NOMO-1 (cell line): Measurements from ENCODE around the gene MEIOSIN.

Experiments
- DNase-seq, 2 experiments: peaks; one replicate each; lab custom pipeline; 2025; ENCODE audit not compliant: unreplicated experiment in 2 of 2; lab: John Stamatoyannopoulos, UW

Gene MEIOSIN

DNA sequence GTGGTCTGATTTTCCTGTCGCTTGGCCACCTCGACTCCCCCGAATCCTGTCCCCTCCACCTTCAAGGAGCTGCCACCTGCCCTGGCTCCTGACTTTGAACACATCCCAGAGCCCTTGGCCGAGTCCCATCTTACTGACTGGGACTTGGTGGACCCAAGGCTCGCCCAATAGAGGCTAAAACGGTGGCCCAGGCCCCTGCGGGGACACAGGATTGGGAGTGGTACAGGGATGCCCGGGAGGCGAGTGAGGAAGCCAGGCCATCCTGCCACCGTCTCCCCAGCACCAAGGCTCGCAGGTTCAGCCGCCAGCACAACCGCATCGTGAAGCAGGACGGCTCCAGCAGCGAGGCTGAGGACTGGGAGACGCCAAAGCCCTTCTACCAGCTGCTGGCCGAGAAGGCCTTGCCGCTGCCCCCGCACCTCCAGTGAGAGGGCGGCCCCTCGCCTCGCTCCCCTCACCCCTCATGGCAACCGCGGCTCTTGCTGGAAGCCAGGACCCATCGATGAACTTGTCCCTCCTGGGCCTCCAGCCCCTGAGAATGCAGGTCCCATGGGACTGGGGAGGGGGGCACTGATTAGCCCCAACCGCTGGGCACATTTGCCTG, 30.6 kb downstream of the MEIOSIN start:
- no peak for DNase-seq

DNA sequence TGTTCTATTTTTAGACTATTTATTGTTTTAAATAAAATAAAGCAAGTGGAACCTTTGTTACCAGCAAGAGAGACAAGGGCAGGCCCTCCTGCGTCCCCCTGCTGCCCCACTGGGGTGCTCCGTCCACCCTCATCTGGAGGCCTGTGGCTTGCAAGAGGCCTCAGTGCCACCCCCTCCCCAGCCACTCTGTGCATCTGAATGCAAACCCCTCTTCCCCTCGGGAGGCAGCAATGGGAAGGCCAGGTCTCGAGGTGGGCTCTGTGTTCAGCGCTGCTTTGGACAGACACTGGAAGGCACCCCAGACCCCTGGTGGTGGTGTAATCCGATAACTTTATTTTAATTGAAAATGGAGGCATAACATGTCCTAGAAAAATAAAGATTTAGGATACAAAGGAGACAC, 31.2 kb downstream of the MEIOSIN start:
- DNase-seq = no peak

DNA sequence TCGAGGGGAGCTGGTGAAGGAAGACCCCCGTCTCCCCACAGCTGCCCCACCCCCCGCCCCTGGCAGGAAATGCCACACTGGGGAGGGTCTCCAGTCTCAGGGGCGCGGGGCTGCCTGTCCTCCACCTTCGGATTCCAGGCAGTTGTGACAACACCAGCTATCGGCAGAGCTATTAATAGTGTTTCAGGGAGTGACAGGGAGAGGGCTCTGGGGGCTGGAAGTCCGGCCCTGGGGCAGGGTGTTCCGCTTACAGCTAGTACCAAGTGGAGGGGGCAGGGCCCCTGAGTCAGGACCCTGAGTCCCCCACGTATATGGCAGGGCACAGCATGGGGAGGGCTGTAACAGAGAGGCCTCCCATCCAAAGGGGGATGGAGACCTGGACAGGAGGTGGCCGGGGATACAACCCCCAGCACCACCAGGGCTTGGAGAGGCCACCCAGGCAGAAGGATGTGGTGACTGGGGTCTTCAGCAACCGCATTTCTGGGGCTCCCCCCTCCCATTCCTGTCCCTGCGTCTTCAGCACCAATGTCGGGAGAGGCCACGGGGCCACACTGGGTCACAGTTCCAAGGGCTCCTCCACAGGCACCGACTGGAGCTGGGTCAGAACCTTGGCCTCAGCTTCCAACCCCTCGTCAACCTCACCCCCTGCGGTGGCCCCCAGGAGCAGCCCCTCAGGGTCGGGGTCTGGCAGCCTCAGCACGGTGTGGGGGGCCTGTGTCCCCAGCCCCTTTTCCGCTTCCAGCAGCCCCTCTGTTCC, 31.9 kb downstream of the MEIOSIN start:
- DNase-seq = no peak

DNA sequence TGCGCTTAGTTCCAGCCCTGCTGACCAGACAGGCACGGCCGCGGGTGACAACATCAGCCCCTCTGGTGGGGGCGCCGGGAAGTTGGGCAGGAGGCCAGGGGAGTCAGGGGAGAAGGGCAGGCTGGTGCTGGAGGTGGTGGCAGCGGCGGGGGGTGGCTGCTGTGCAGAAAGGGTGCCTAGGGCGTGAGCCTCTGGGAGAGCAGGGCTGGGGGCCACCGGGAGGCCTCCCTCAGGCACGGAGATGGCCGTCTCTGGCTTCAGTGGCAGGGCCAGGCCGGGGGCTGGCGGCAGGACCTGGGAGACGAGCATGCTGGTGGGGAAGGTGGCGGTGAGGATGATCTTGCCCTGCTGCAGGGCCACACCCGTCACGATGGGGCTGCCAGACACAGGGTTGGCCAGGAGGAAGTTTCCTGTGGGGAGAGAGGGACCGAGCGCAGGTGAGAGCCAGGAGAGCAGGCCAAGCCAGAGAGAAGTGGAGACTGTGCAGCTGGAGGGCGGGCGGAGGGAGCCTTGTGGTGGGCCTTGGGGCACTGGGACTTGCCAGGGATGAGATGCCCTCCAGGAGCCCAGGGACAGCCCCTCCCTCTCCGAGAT, 32.6 kb downstream of the MEIOSIN start:
- no peak for DNase-seq

DNA sequence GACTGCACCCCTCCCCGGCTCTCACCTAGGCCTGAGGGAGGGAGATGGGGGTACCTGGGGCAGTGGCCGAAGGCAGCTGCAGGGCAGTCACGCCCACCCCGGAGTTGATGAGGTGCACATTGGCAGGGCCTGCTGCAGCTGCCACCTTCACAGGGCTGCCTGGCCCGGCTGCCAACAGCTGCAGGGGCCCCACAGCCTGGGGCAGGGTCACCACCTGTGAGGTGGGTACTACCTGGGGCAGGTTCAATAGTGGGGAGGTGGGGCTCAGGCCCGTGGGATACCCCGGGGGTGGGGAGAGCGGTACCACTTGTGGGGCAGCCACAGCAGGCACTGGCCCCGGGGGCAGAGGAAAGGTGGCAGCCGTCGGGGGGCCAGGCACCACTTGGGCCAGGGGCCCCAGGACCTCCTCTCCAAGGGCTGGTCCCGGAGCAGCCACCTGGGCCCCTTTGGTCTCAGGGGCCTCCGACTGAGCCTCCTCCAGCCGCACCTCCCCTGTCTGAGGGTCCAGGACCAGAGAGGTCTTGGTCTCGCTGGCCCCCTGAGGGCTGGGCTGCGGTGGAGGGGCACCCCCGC, 33.1 kb downstream of the MEIOSIN start:
- no peak for DNase-seq

DNA sequence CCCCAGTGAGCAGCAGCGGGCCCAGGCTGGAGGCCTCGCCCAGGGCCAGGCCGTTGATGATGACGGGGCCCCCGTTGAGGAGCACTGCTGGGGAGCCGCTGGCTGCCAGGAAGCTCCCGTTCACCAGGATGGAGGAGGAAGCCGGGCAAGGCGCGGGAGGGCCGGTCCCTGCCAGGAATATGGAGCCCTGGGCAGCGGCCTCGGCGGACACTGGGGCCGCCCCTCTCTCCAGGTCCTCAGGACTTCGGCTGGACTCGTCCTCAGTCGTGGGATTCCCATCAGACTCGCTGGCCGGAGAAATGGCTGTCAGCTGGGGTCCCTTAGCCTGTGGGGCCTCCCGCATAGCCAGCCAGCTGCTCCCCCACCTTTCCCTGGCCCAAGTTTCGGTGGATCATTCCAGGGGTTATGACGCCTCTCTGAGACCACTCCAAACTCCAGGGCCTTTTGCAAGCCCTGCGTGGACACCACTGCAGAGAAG, 33.7 kb downstream of the MEIOSIN start:
- no peak for DNase-seq

DNA sequence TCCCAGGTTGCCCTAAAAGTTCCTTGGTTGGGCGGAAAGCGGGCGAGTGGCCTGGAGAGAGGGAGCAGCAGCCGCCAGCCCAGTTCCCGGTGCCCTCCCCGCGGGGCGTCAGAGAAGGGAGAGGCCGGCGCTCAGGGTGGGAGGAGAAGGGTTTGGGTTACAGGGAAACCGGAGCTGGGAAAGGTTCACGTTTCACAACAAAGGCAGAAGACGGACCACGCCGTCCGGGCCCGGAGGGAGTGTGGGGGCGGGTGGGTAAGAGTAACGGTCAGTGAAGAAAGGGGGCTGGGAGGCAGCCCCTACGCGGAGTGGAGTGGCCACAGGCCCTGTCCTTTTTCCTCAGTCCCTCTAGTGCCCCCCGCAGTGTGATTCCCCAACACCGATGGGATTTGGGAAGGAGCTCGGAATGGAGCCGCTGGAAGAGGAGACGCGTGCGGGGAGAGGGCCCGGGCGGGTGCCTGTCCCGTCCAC, 34.2 kb downstream of the MEIOSIN start:
- no peak for DNase-seq

DNA sequence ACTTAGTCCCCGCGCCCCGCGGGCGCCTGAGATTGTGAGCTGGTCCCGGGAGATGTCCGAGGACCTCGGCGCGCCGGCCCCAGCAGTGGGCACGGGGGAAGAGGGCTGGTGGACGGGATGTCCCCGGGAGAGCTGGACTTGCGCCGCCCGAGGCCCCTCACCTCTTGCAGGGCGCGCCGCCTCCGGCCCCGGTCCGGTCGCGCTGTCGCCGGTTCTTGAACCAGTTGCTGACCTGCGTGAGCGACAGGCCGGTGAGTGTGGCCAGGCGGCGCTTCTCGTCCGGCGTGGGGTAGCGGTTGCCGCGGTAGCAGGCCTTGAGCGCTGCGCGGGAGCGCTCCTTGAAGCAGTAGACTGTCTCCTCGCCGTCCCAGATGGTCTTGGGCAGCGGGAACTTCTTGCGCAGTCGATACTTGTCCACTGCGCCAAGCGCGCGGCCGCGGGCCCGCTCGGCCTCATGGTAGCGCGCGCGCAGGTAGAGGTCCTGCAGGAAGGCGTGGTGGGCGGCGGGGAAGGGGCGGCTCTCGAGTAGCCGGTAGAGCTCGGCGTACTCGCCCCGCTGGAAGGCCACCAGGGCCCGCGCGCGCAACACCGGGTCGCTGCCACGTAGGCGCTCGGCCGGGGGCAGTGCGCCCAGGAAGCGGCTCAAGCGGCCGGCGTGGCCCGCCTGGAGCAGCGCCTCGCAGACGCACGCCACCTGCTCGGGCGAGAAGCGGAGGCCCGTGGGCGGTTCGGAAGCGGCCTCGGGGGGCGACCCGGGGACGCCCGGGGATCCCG, 34.8 kb downstream of the MEIOSIN start:
- no peak for DNase-seq

- DNase-seq = peak; percentile 19 to 27
Observed at GRCh38 chr19:45768655-45768983, 35.4 kb downstream of the MEIOSIN start.

DNA sequence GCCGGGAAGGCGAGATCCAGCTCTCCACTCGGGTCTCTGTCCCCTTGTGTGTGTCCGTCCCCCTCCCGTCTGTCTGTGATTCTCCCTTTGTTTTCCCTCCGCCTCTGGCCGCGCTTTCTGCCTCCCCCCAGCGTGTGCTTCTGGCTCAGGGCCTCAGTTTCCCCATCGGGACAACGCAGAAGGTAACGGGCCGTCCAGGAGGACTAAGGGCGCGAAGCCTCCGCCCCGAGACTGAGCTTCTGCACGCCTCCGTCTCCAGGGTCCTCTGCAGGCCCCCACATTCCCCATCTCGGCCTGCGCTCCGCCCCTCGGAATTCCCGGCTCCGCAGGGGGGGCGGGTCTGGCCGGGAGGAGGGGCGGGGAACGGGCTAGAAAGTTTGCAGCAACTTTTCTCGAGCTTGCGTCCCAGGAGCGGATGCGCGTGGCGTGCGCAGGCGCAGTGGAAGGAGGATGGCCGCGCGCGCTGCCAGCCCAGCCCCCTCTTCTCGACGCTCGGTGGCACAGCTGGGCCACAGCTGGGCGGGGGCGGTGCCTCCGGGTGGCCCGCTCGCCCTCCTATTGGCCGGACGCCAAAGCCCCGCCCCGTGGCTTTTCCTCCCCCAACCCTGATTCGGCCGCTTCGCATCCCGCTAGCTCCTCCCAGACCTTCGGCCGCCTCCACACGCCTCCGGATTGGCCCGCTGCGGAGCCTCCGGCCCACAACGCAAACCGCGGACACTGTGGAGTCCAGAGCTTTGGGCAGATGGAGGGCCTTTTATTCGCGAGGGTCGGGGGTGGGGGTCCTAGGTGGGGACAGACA, 35.9 kb downstream of the MEIOSIN start, which contains the start of gene SIX5:
Gene SIX5, minus strand, starts transcription at position 269 of the 799 bp plus-strand sequence. CDS start 408 bp downstream, outside the sequence.
- peak; percentile 92 to 95 for DNase-seq

DNA sequence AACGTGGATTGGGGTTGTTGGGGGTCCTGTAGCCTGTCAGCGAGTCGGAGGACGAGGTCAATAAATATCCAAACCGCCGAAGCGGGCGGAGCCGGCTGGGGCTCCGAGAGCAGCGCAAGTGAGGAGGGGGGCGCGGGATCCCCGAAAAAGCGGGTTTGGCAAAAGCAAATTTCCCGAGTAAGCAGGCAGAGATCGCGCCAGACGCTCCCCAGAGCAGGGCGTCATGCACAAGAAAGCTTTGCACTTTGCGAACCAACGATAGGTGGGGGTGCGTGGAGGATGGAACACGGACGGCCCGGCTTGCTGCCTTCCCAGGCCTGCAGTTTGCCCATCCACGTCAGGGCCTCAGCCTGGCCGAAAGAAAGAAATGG, 36.6 kb downstream of the MEIOSIN start:
- peak; percentile 35 to 44 for DNase-seq

- DNase-seq = peak; percentile 86 to 94
Observed at GRCh38 chr19:45770192-45771101, 37.2 kb downstream of the MEIOSIN start.

GRCh38 chr19:45771311-45771933, 38.2 kb downstream of the MEIOSIN start:
- no peak for DNase-seq

- peak in 1 of 2 experiments; percentile 13 for DNase-seq
Observed at GRCh38 chr19:45772130-45772840, 39.0 kb downstream of the MEIOSIN start.

GRCh38 chr19:45772912-45773311, 39.7 kb downstream of the MEIOSIN start:
- DNase-seq = no peak

DNA sequence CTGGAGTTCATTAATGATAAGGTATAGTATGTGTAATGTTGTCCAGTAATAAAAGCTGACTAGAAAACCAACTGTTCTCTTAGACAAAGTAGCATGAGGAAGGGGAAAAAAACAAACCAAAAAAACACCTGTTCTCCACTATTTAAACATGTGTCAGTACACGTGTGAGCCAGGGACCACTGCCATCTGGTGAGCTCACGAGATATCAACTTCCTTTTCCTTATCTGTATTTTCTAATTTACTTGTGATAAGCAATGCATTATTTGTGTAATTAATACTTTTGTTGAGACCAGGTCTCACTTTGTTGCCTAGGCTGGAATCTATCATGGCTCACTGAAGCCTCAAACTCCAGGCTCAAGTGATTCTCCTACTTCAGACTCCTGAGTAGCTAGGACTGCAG, 40.1 kb downstream of the MEIOSIN start:
- no peak for DNase-seq

DNA sequence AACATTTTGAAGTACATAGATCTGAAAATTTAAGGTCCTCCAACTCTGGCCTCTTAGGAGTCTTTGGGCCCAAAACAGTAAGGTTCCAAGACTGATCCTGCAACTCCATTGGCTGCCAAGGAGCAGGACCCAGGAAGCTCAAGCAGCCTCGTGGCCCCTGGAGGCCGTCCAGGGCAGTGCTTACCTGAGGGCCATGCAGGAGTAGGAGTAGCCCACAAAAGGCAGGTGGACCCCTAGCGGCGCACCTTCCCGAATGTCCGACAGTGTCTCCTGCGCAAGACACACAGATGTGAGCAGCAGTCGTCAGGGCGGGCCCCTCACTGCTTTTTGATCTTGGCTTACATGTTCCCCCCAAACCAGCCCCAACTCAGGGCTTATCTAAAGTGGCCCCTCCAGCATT, 41.5 kb downstream of the MEIOSIN start:
- DNase-seq = no peak

- DNase-seq = no peak
Observed at GRCh38 chr19:45777395-45777961, 44.2 kb downstream of the MEIOSIN start.
